Neural cell (in vitro differentiated cells): ENCODE results near the gene KRT40. TPM values are rescaled to one million over a fixed set of nuclear protein-coding genes. Genes with fewer than 3 reads are reported as not detected.

ENCODE experiments used
- H2AFZ ChIP-seq: fragments of 200-600, 300-800 bp; sonication (generic), shearing (Covaris generic); 2 replicates; pipeline ENCODE4 v1.6.0; 2014; ENCODE audit warnings: low read depth, mild to moderate bottlenecking, antibody characterized with exemption, low read length, moderate library complexity
- H3F3A ChIP-seq: fragments of 200-600 bp; shearing (Covaris generic); 2 replicates; pipeline ENCODE4 v1.6.1; 2016; ENCODE audit warnings: mild to moderate bottlenecking, moderate library complexity, mixed read lengths, antibody characterized with exemption, low read length; ENCODE audit not compliant: insufficient read depth, poor library complexity, severe bottlenecking
- H3K27ac ChIP-seq: fragments of 200-600, 300-800 bp; sonication (generic), shearing (Covaris generic); 2 replicates; pipeline ENCODE4 v1.5.1; 2014; ENCODE audit warnings: mild to moderate bottlenecking, low read length, moderate library complexity
- H3K27me3 ChIP-seq: fragments of 300-800, 200-600 bp; sonication (generic), shearing (Covaris generic); 2 replicates; pipeline ENCODE4 v1.6.0; 2014; ENCODE audit warnings: mild to moderate bottlenecking, low read depth, low read length, moderate library complexity; ENCODE audit not compliant: insufficient read depth
- H3K36me3 ChIP-seq: fragments of 300-800, 200-600 bp; sonication (generic), shearing (Covaris generic); 2 replicates; pipeline ENCODE4 v1.5.1; 2014; ENCODE audit warnings: mild to moderate bottlenecking, antibody characterized with exemption, low read length, moderate library complexity; ENCODE audit not compliant: insufficient read depth
- H3K4me2 ChIP-seq: fragments of 300-800, 200-600 bp; sonication (generic), shearing (Covaris generic); 2 replicates; pipeline ENCODE4 v1.6.0; 2014; ENCODE audit warnings: mild to moderate bottlenecking, low read length
- H3K4me3 ChIP-seq: fragments of 300-800, 200-600 bp; sonication (generic), shearing (Covaris generic); 2 replicates; pipeline ENCODE4 v1.5.1; 2014; ENCODE audit warnings: mild to moderate bottlenecking, low read length, moderate library complexity
- H3K79me2 ChIP-seq: fragments of 200-600 bp; shearing (Covaris generic); replicated peaks from 2 replicates; pipeline ENCODE4 v1.6.0; 2014; ENCODE audit warnings: mild to moderate bottlenecking, low read length, moderate library complexity; ENCODE audit not compliant: insufficient read depth
- H3K9ac ChIP-seq: fragments of 300-800, 200-600 bp; sonication (generic), shearing (Covaris generic); 2 replicates; pipeline ENCODE4 v1.6.1; 2016; ENCODE audit warnings: mild to moderate bottlenecking, low read length, mixed read lengths
- H3K9me2 ChIP-seq: fragments of 200-600 bp; shearing (Covaris generic); 2 replicates; pipeline ENCODE4 v1.6.1; 2016; ENCODE audit warnings: mild to moderate bottlenecking, low read length, mixed read lengths; ENCODE audit not compliant: insufficient read depth
- H3K9me3 ChIP-seq: fragments of 200-600, 300-800 bp; sonication (generic), shearing (Covaris generic); 2 replicates; pipeline ENCODE4 v1.6.1; 2016; ENCODE audit warnings: mild to moderate bottlenecking, mixed run types, low read length, moderate library complexity, mixed read lengths
- H4K20me1 ChIP-seq: fragments of 200-600 bp; shearing (Covaris generic); 2 replicates; pipeline ENCODE4 v1.6.1; 2016; ENCODE audit warnings: mild to moderate bottlenecking, mixed run types; ENCODE audit not compliant: insufficient read depth
- CTCF ChIP-seq: fragments of 450-650 bp; IDR thresholded peaks from 2 replicates; pipeline ENCODE4 v1.5.1; 2014; ENCODE audit warnings: antibody characterized with exemption, mild to moderate bottlenecking, moderate library complexity; ENCODE audit not compliant: poor library complexity, severe bottlenecking
- EP300 ChIP-seq: fragments of 450-650 bp; conservative IDR thresholded peaks from 2 replicates; pipeline ENCODE4 v1.6.1; 2014; ENCODE audit warnings: antibody characterized with exemption, mild to moderate bottlenecking, moderate library complexity; ENCODE audit not compliant: poor library complexity, severe bottlenecking
- EZH2 ChIP-seq: fragments of 200-600, 300-800 bp; shearing (Covaris generic), sonication (generic); IDR thresholded peaks from 2 replicates; pipeline ENCODE4 v1.6.1; 2014; ENCODE audit warnings: antibody characterized with exemption, low read length, borderline replicate concordance, mild to moderate bottlenecking; ENCODE audit not compliant: insufficient read depth, poor library complexity, severe bottlenecking
- MXI1 ChIP-seq: fragments of 450-650 bp; conservative IDR thresholded peaks from 2 replicates; pipeline ENCODE4 v1.6.1; 2014; ENCODE audit warnings: antibody characterized with exemption, mild to moderate bottlenecking; ENCODE audit not compliant: poor library complexity, severe bottlenecking
- POLR2AphosphoS5 ChIP-seq: IDR thresholded peaks from 2 replicates; pipeline ENCODE4 v1.6.1; 2012
- RAD21 ChIP-seq: fragments of 450-650 bp; conservative IDR thresholded peaks from 2 replicates; pipeline ENCODE4 v1.6.1; 2014; ENCODE audit warnings: antibody characterized with exemption, mild to moderate bottlenecking, moderate library complexity
- REST ChIP-seq: IDR thresholded peaks from 2 replicates; pipeline ENCODE4 v1.6.1; 2012; ENCODE audit warnings: borderline replicate concordance
- SMC3 ChIP-seq: fragments of 450-650 bp; conservative IDR thresholded peaks from 2 replicates; pipeline ENCODE4 v1.6.1; 2014; ENCODE audit warnings: antibody characterized with exemption, mild to moderate bottlenecking, moderate library complexity; ENCODE audit not compliant: poor library complexity
- TAF1 ChIP-seq: IDR thresholded peaks from 2 replicates; pipeline ENCODE4 v1.6.1; 2012; ENCODE audit warnings: low read depth
- polyA plus RNA-seq: library from polyadenylated mRNA; depleted of rRNA; stranded (reverse); fragments of >200 nt; gene quantifications from 2 replicates; pipeline ENCODE4 v1.2.3, GENCODE V29; 2014

KRT40 gene
- polyA plus RNA-seq, 1 donor from 2014 or later: not detected

DNA sequence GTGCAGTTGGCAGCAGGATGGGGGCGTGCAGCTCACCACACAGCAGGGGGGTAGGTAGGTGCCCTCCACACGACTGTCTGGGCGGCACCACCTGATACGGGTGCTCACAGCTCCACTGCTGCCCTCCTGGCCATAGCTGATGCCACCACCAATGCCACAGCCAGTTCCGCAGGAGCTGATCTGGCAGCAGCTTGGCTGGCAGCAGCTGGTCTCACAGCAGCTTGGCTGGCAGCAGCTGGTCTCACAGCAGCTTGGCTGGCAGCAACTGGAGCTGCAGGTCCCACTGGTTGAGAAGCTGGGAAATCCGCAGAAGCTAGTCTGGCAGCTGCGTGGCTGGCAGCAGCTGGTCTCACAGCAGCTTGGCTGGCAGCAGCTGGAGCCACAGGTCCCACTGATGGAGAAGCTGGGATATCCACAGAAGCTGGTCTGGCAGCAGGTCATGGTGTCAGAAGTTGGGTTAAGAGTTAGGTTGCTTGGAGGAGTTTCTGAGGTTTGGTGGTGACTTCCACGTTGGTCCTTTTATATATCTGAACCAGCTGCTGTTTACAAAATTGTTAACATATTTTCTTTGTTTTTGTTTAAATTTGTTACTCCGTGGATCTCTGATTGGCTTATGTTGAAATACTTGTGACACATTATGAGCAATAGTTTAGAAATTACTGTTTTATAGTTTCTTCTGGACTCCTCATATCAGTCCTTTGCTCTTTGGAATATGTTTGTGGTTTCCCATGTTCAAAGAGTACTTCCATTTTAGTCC lies 42.8 kb upstream of the KRT40 start, which contains the start of gene KRTAP1-5:
KRTAP1-5 (minus strand) TSS at position 494 of the 757 bp plus-strand sequence; CDS start at position 441, 53 bp downstream.
- Histone ChIP-seq H3K27ac (no peak within 1 kb of the TSS), H3F3A (no peaks in the 10 kb centered on the region), H4K20me1 (no peaks in the 10 kb centered on the region), H3K9me2 (no peaks in the 10 kb centered on the region), H3K79me2 (no peaks in the 10 kb centered on the region), H3K9ac (no peak within 1 kb of the TSS), H3K9me3 (no peaks in the 10 kb centered on the region), H2AFZ (no peak within 1 kb of the TSS), H3K36me3 (no peaks in the 10 kb centered on the region), H3K4me3 (no peak within 1 kb of the TSS), H3K4me2 (no peak within 1 kb of the TSS), H3K27me3 (no peaks in the 10 kb centered on the region)
- TF ChIP-seq SMC3 (no peak), RAD21 (no peak), CTCF (no peak), MXI1 (no peak), EP300 (no peak), TAF1 (no peak), EZH2 (no peak), POLR2AphosphoS5 (no peak), REST (no peak)

DNA sequence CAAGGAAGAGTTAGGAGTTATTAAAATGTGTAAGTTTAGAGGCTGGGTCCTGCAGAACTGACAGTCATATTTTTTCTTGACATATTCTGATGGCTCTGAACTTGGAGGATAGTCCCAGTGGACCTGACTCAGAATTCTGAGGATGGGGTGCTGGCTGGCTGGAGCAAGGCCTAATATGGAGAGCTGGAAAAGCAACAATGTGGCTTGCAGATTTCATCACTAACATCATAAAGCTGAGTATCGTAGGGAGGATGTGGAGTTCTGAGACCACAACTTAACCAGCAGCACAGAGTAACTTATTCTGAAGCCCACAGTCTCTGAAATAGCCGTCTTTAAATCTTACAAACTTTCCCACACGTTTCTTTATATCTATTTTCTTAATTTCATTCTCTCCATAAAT lies 40.6 kb upstream of the KRT40 start:
- no peak overlapping the region for H2AFZ ChIP-seq
- H4K20me1 ChIP-seq: no peaks in the 10 kb centered on the region
- H3K27me3 ChIP-seq: no peaks in the 10 kb centered on the region
- H3K36me3 ChIP-seq: no peaks in the 10 kb centered on the region
- H3K9ac ChIP-seq: no peak overlapping the region
- no peak overlapping the region for H3K27ac ChIP-seq
- H3K4me3 ChIP-seq: no peak overlapping the region
- H3K9me3 ChIP-seq: no peaks in the 10 kb centered on the region
- TF ChIP-seq EZH2: no peak
- no peak for TF ChIP-seq TAF1
- TF ChIP-seq EP300: no peak
- TF ChIP-seq REST: no peak
- no peak for TF ChIP-seq CTCF
- no peak for TF ChIP-seq RAD21
- TF ChIP-seq MXI1: no peak
- no peak for TF ChIP-seq POLR2AphosphoS5
- no peak for TF ChIP-seq SMC3
- no peaks in the 10 kb centered on the region for H3F3A ChIP-seq
- no peaks in the 10 kb centered on the region for H3K79me2 ChIP-seq
- H3K4me2 ChIP-seq: no peak overlapping the region
- no peaks in the 10 kb centered on the region for H3K9me2 ChIP-seq
